ENCODE data around the gene PXMP2. TPM values are rescaled to one million over a fixed set of nuclear protein-coding genes. Genes with fewer than 3 reads are reported as not detected.
A peak's percentile ranks its signal among the peaks of the same experiment; 100 is the strongest.

Gene PXMP2
- total RNA-seq (10 to 100 TPM; 23.6 to 45.0 (median 27.4) TPM), polyA plus RNA-seq (10 to 100 TPM; 12.4 to 37.1 TPM)
- long read RNA-seq, donor 1, transcript PXMP2-201 (5 exons, 957 nt) = major isoform, 7 of 9 reads
- long read RNA-seq, donor 1, partial matches to known transcripts = 1 of 9 reads
- long read RNA-seq, donor 1, other reads (novel, unspliced or antisense) = 1 of 9 reads
- long read RNA-seq, donor 2, transcript PXMP2-201 (5 exons, 957 nt) = major isoform, 39 of 43 reads
- long read RNA-seq, donor 2, partial matches to known transcripts = 0 of 43 reads
- long read RNA-seq, donor 2, other reads (novel, unspliced or antisense) = 0 of 43 reads
- long read RNA-seq, donor 3, transcript PXMP2-201 (5 exons, 957 nt) = major isoform, 36 of 43 reads
- long read RNA-seq, donor 3, partial matches to known transcripts = 1 of 43 reads
- long read RNA-seq, donor 3, other reads (novel, unspliced or antisense) = 3 of 43 reads

DNA sequence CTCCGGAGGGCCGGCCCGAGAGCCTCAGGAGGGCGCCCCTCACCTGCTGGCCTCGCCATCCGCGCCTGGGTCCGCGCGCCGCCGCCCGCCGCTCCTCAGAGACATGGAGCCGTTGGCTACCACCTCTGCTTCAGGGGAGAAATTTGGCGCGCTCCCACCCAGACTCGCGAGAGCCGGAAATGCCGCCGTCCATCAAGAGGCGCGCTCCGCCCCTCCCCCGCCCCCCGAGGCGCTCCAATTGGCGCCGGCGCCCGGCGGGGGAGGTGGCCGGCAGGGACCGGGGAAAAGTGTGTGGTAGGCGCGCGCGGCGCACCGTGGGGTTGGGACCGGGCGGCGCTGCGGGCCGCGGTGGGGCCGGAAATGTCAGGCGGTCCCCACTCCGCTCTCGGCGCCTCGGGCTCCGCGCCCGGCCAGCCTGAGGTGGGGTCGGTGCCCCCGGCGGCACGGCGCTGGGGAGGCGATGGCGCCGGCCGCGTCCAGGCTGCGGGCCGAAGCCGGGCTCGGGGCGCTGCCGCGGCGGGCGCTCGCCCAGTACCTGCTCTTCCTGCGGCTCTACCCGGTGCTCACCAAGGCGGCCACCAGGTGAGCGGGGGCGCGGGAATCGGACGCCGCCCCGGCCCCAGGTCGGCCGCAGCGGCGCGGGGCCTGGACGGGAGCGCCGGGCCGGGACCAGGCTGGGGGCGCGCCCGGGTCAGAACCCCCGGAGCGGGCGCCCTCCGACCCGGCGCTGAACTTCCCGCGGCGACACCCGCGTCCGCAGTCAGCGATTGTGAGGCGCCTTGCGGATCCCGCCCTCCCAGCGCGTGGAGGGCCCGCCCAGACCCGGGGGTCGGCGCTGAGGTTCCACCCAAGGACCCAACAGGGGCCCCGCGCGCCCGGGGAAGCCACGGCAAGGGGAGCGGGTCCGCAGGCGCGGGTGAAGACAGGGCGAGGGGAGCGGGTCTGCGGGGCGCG, at the start of gene PXMP2, which contains the start of gene POLE:
TSS of gene PXMP2 (plus strand) at position 377 of the 954 bp plus-strand sequence. CDS start at position 461, 84 bp downstream.
TSS of gene POLE (minus strand) at position 132 of the 954 bp plus-strand sequence. CDS start at position 105, 27 bp downstream.
- peaks cover 12% of the 10 kb centered on the region for H3K4me1 ChIP-seq (ENCODE audit: insufficient read depth)
- H3K27me3 ChIP-seq = no peaks in the 10 kb centered on the region
- H3K36me3 ChIP-seq = no peaks in the 10 kb centered on the region
- peak within 1 kb of the TSS; percentile 53 to 57 for H3K27ac ChIP-seq
- DNase-seq = peak; percentile 96 to 99 (median 98)
- intact Hi-C loops (cut with DNase I) = no loop called here
- WGBS, 3 donors = 0 to 1% (median 1%) methylated on average over 74 to 134 of the region's 134 CpGs
- peak within 1 kb of the TSS; percentile 81 for H3K4me3 ChIP-seq
- TF ChIP-seq EP300 (IDR thresholded peaks at IDR 0.05) = no peak
- peak; percentile 18 for TF ChIP-seq POLR2A (IDR thresholded peaks at IDR 0.05)
- TF ChIP-seq CTCF (IDR thresholded peaks at IDR 0.05) = peak in 2 of 3 donors; percentile 12 to 36
- H3K9me3 ChIP-seq = no peaks in the 10 kb centered on the region

GRCh38 chr12:132637811-132638210, 49.6 kb upstream of the PXMP2 start:
- TF ChIP-seq CTCF (IDR thresholded peaks at IDR 0.05) (no peak), POLR2A (IDR thresholded peaks at IDR 0.05) (no peak), EP300 (IDR thresholded peaks at IDR 0.05) (no peak)

DNA sequence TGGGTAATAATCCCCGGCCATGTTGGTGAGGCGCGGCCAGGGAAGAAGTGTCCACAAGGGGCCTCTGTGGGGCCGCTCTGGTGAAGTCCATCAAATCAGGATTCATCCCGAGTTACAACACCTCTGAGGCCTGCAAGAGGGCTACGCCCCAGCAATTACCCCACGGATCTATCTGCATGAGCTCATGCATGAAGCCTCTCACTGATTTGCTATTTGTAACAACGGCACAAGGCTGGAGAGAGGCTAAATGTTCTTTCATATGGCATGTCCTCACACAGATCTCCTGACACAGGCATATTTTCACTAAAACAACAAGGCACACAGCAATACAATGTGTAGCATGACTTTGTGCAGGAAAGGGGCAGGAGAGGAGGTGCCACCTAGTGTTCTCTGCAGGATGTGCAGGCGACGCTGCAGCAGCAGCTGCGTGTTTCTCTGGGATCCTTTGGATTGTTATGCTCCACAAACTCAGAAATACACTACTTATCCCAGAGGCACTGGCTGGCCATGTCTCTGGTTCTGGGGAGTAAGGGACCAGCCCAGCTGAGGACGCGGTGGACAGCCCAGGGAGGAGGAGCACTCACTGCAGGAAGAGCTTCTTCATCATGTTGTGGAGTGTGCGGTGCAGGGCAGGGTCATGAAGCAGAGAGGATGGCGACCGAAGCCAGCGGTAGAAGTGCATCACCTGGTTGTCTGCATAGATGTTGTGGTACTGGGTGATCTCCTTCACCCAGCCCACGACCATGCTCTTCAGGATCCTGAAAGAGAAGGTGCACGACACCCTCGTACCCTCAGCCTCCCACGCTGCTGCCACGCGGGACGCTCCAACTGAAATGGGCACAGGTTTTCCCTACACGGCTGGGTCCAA, 48.6 kb upstream of the PXMP2 start:
- no peaks in the 10 kb centered on the region for H3K4me1 ChIP-seq (ENCODE audit: insufficient read depth)
- H3K9me3 ChIP-seq = no peaks in the 10 kb centered on the region
- peak in 2 of 5 donors; percentile 48 to 63 for DNase-seq
- TF ChIP-seq POLR2A (IDR thresholded peaks at IDR 0.05) (no peak), EP300 (IDR thresholded peaks at IDR 0.05) (no peak), CTCF (IDR thresholded peaks at IDR 0.05) (peak in 1 of 3 donors; percentile 51)
- H3K36me3 ChIP-seq = no peaks in the 10 kb centered on the region
- no peaks in the 10 kb centered on the region for H3K27me3 ChIP-seq
- WGBS, 3 donors = 61 to 68% (median 64%) methylated on average over 25 of the region's 25 CpGs
- no peak overlapping the region for H3K4me3 ChIP-seq
- no peak overlapping the region for H3K27ac ChIP-seq
- intact Hi-C loops (cut with DNase I) = loop anchor here in 1 of 4 donors (2.0 to 10.0 kb wide), 2 partner anchors 38 to 224 kb away; no protein-coding TSS in a partner anchor

More at GRCh38 chr12:132637811-132638210, 49.6 kb upstream of the PXMP2 start:
- Histone ChIP-seq H3K9me3 (no peaks in the 10 kb centered on the region), H3K36me3 (no peaks in the 10 kb centered on the region), H3K4me1 (ENCODE audit: insufficient read depth) (no peaks in the 10 kb centered on the region), H3K27ac (no peak overlapping the region), H3K27me3 (no peaks in the 10 kb centered on the region), H3K4me3 (no peak overlapping the region)
- WGBS, 3 donors = 90 to 94% (median 90%) methylated on average over 18 of the region's 18 CpGs
- intact Hi-C loops (cut with DNase I) = loop anchor here in 1 of 4 donors (2.0 to 10.0 kb wide), 2 partner anchors 37 to 223 kb away; no protein-coding TSS in a partner anchor
- DNase-seq = no peak
